SK-N-SH treated with all-trans-retinoic acid at 6 μM for 48 hours (cell line): ENCODE data around the gene BLVRB.
A peak's percentile ranks its signal among the peaks of the same experiment; 100 is the strongest.

Experiments used
- ATAC-seq: fragments of 200-7000 bp; cut with Tn5 transposase; 3 replicates; pipeline ENCODE4 v1.9.1; 2020; ENCODE audit warnings: mild to moderate bottlenecking, moderate library complexity
- BACH2 ChIP-seq: fragments of 250-450 bp; sonication (Bioruptor Pico); IDR thresholded peaks from 2 replicates; pipeline ENCODE4 v1.9.0; 2021; ENCODE audit warnings: mild to moderate bottlenecking, borderline replicate concordance
- CSDC2 ChIP-seq: fragments of 250-450 bp; sonication (Bioruptor Pico); IDR thresholded peaks from 2 replicates; pipeline ENCODE4 v1.5.0; 2020; ENCODE audit warnings: mild to moderate bottlenecking, moderate library complexity
- ESRRG ChIP-seq: fragments of 250-450 bp; sonication (Bioruptor Pico); IDR thresholded peaks from 2 replicates; pipeline ENCODE4 v1.6.1; 2021; ENCODE audit warnings: mild to moderate bottlenecking
- GLIS3 ChIP-seq: fragments of 250-450 bp; sonication (Bioruptor Pico); IDR thresholded peaks from 2 replicates; pipeline ENCODE4 v1.5.0; 2020; ENCODE audit warnings: mild to moderate bottlenecking, moderate library complexity
- ISL1 ChIP-seq: fragments of 250-450 bp; sonication (Bioruptor Pico); IDR thresholded peaks from 2 replicates; pipeline ENCODE4 v2.1.2; 2022; ENCODE audit warnings: mild to moderate bottlenecking, moderate library complexity
- OSR1 ChIP-seq: fragments of 250-450 bp; sonication (Bioruptor Pico); IDR thresholded peaks from 2 replicates; pipeline ENCODE4 v1.8.0; 2022; ENCODE audit warnings: moderate library complexity, mild to moderate bottlenecking, inconsistent platforms
- PPARA ChIP-seq: fragments of 250-450 bp; sonication (Bioruptor Pico); IDR thresholded peaks from 2 replicates; pipeline ENCODE4 v1.5.0; 2020; ENCODE audit warnings: mild to moderate bottlenecking, borderline replicate concordance
- RARB ChIP-seq: fragments of 250-450 bp; sonication (Bioruptor Pico); IDR thresholded peaks from 2 replicates; pipeline ENCODE4 v1.8.0; 2021; ENCODE audit warnings: mild to moderate bottlenecking, moderate library complexity
- SNAI2 ChIP-seq: fragments of 250-450 bp; sonication (Bioruptor Pico); IDR thresholded peaks from 2 replicates; pipeline ENCODE4 v1.5.0; 2020; ENCODE audit warnings: mild to moderate bottlenecking, moderate library complexity
- TCF4 ChIP-seq: fragments of 250-450 bp; sonication (Bioruptor Pico); IDR thresholded peaks from 2 replicates; pipeline ENCODE4 v1.8.0; 2021; ENCODE audit warnings: mild to moderate bottlenecking, moderate library complexity, borderline replicate concordance
- TOX ChIP-seq: fragments of 250-450 bp; sonication (Bioruptor Pico); IDR thresholded peaks from 2 replicates; pipeline ENCODE4 v1.8.0; 2021; ENCODE audit warnings: mild to moderate bottlenecking, moderate library complexity, borderline replicate concordance
- ZC3H10 ChIP-seq: fragments of 250-450 bp; sonication (Bioruptor Pico); IDR thresholded peaks from 2 replicates; pipeline ENCODE4 v1.5.1; 2021; ENCODE audit warnings: mild to moderate bottlenecking, moderate library complexity
- ZFP3 ChIP-seq: fragments of 250-450 bp; sonication (Bioruptor Pico); IDR thresholded peaks from 2 replicates; pipeline ENCODE4 v1.5.0; 2020; ENCODE audit warnings: mild to moderate bottlenecking, moderate library complexity
- ZFP30 ChIP-seq: fragments of 450-650 bp; formaldehyde crosslinking; IDR thresholded peaks from 2 replicates; pipeline ENCODE4 v1.5.0; 2022; ENCODE audit warnings: mild to moderate bottlenecking, moderate library complexity
- ZNF565 ChIP-seq: fragments of 450-650 bp; formaldehyde crosslinking; conservative IDR thresholded peaks from 2 replicates; pipeline ENCODE4 v1.5.0; 2020; ENCODE audit warnings: low read depth, mild to moderate bottlenecking, moderate library complexity
- ZNF70 ChIP-seq: fragments of 450-650 bp; formaldehyde crosslinking; IDR thresholded peaks from 2 replicates; pipeline ENCODE4 v1.5.0; 2020; ENCODE audit warnings: mild to moderate bottlenecking, moderate library complexity
- ZNF8 ChIP-seq: fragments of 450-650 bp; formaldehyde crosslinking; IDR thresholded peaks from 2 replicates; pipeline ENCODE4 v1.5.0; 2020; ENCODE audit warnings: mild to moderate bottlenecking, moderate library complexity
- TF ChIP-seq, protein P1 (sequence below): fragments of 250-450 bp; sonication (Bioruptor Pico); IDR thresholded peaks from 2 replicates; pipeline ENCODE4 v1.5.0; 2020; ENCODE audit warnings: mild to moderate bottlenecking, moderate library complexity
- TF ChIP-seq, protein P2 (sequence below): fragments of 250-450 bp; sonication (Bioruptor Pico); IDR thresholded peaks from 2 replicates; pipeline ENCODE4 v1.8.0; 2021; ENCODE audit warnings: low read depth, mild to moderate bottlenecking, moderate library complexity, borderline replicate concordance
- TF ChIP-seq, protein P3 (sequence below): fragments of 250-450 bp; sonication (Bioruptor Pico); IDR thresholded peaks from 2 replicates; pipeline ENCODE4 v1.8.0; 2020; ENCODE audit warnings: mild to moderate bottlenecking, moderate library complexity, borderline replicate concordance

Gene BLVRB

DNA sequence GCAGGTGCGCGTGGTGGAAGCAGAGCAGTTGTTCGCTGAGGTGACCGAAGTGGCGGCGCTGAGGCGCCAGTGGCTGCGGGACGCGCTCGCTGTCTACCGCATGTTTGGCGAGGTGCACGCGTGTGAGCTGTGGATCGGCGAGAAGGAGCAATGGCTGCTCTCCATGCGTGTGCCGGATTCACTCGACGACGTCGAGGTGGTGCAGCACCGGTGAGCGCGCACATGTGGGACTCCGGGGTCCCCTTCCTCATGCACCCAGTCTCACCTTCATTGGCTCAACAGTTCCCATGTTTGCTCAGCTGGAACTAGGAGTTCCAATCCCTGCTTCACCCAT lies 47.8 kb upstream of the BLVRB start (continued):
- no peak for TF ChIP-seq CSDC2 (CRISPR knock-in tag)
- TF ChIP-seq BACH2 = no peak
- TF ChIP-seq TCF4 = no peak
- no peak for TF ChIP-seq ISL1 (CRISPR knock-in tag)
- TF ChIP-seq ZNF8 (CRISPR knock-in tag) = no peak

DNA sequence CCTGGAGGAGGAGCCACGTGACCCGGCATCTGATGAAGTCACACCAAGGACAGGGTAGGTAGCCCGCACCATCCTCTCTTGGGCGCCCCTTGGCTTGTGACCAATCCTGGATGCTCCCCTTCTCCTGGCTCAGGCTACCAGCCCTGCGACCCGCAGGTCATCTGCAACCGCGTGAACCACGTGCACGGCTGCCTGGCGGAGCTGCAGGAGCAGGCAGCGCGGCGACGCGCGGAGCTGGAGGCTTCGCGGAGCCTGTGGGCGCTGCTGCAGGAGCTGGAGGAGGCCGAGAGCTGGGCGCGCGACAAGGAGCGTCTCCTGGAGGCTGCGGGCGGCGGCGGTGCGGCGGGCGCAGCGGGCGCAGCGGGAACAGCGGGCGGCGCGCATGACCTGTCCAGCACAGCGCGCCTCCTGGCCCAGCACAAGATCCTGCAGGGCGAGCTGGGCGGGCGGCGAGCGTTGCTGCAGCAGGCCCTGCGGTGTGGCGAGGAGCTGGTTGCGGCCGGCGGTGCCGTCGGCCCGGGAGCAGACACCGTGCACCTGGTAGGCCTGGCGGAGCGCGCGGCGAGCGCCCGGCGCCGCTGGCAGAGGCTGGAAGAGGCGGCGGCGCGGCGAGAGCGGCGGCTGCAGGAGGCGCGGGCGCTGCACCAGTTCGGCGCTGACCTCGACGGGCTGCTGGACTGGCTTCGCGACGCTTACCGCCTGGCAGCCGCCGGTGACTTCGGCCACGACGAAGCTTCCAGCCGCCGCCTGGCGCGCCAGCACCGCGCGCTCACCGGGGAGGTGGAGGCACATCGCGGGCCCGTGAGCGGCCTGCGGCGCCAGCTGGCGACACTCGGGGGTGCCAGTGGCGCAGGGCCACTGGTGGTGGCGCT lies 47.2 kb upstream of the BLVRB start:
- no peak for TF ChIP-seq ZFP3
- TF ChIP-seq PPARA (CRISPR knock-in tag) = no peak
- TF ChIP-seq, protein P1, sequence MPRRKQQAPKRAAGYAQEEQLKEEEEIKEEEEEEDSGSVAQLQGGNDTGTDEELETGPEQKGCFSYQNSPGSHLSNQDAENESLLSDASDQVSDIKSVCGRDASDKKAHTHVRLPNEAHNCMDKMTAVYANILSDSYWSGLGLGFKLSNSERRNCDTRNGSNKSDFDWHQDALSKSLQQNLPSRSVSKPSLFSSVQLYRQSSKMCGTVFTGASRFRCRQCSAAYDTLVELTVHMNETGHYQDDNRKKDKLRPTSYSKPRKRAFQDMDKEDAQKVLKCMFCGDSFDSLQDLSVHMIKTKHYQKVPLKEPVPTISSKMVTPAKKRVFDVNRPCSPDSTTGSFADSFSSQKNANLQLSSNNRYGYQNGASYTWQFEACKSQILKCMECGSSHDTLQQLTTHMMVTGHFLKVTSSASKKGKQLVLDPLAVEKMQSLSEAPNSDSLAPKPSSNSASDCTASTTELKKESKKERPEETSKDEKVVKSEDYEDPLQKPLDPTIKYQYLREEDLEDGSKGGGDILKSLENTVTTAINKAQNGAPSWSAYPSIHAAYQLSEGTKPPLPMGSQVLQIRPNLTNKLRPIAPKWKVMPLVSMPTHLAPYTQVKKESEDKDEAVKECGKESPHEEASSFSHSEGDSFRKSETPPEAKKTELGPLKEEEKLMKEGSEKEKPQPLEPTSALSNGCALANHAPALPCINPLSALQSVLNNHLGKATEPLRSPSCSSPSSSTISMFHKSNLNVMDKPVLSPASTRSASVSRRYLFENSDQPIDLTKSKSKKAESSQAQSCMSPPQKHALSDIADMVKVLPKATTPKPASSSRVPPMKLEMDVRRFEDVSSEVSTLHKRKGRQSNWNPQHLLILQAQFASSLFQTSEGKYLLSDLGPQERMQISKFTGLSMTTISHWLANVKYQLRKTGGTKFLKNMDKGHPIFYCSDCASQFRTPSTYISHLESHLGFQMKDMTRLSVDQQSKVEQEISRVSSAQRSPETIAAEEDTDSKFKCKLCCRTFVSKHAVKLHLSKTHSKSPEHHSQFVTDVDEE (CRISPR knock-in tag) = no peak
- TF ChIP-seq RARB (CRISPR knock-in tag) = no peak
- TF ChIP-seq, protein P2, sequence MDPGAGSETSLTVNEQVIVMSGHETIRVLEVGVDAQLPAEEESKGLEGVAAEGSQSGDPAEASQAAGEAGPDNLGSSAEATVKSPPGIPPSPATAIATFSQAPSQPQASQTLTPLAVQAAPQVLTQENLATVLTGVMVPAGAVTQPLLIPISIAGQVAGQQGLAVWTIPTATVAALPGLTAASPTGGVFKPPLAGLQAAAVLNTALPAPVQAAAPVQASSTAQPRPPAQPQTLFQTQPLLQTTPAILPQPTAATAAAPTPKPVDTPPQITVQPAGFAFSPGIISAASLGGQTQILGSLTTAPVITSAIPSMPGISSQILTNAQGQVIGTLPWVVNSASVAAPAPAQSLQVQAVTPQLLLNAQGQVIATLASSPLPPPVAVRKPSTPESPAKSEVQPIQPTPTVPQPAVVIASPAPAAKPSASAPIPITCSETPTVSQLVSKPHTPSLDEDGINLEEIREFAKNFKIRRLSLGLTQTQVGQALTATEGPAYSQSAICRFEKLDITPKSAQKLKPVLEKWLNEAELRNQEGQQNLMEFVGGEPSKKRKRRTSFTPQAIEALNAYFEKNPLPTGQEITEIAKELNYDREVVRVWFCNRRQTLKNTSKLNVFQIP (CRISPR knock-in tag) = no peak
- no peak for TF ChIP-seq ZNF70
- TF ChIP-seq TCF4 = no peak
- TF ChIP-seq SNAI2 = no peak
- no peak for TF ChIP-seq ZNF8 (CRISPR knock-in tag)
- TF ChIP-seq, protein P3, sequence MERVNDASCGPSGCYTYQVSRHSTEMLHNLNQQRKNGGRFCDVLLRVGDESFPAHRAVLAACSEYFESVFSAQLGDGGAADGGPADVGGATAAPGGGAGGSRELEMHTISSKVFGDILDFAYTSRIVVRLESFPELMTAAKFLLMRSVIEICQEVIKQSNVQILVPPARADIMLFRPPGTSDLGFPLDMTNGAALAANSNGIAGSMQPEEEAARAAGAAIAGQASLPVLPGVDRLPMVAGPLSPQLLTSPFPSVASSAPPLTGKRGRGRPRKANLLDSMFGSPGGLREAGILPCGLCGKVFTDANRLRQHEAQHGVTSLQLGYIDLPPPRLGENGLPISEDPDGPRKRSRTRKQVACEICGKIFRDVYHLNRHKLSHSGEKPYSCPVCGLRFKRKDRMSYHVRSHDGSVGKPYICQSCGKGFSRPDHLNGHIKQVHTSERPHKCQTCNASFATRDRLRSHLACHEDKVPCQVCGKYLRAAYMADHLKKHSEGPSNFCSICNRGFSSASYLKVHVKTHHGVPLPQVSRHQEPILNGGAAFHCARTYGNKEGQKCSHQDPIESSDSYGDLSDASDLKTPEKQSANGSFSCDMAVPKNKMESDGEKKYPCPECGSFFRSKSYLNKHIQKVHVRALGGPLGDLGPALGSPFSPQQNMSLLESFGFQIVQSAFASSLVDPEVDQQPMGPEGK (CRISPR knock-in tag) = no peak
- no peak for TF ChIP-seq CSDC2 (CRISPR knock-in tag)
- peak; percentile 49 for ATAC-seq

DNA sequence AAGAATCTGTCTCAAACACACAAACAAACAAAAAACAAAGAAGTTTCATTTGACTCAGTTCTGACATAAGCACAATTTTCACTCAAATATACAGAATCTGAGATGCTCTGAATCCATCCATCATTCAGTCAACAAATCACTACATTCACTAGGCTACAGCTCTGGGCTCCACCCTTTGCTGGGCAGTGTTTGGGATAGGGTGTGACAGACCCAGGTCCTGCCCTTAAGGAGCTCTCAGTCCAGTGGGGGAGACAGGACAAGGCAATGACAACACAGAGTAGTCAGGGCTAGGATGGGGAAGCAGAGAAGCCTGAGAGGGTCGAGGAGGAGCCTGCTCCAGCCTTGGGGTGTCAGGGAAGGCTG lies 46.5 kb upstream of the BLVRB start:
- no peak for ATAC-seq
- TF ChIP-seq SNAI2 (no peak), CSDC2 (CRISPR knock-in tag) (no peak), OSR1 (no peak), ZNF70 (no peak), ZNF565 (CRISPR knock-in tag) (no peak), ZFP30 (CRISPR knock-in tag) (no peak), ISL1 (CRISPR knock-in tag) (no peak), TCF4 (no peak)
- TF ChIP-seq, protein P2 (CRISPR knock-in tag) = no peak

DNA sequence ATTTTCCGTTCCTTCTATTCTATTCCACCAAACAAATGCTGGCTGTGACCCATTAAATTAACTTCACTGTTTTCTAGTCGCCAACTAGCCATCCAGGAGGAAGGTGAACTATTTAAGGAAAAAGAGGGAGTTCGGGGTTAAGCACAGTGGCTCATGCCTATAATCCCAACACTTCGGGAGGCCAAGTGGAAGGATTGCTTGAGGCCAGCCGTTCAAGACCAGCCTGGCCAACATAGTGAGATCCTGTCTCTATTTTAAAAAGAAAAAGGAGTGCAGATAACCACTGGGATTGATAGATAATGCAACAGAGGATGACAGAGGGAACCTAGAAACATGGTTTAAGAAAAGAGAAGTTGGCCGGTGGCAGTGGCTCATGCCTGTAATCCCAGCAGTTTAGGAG lies 45.9 kb upstream of the BLVRB start:
- ATAC-seq = no peak

More for the DNA sequence above, 45.9 kb upstream of the BLVRB start:
- TF ChIP-seq TOX (CRISPR knock-in tag) (no peak), ZFP30 (CRISPR knock-in tag) (no peak), ZC3H10 (CRISPR knock-in tag) (no peak), BACH2 (no peak), GLIS3 (CRISPR knock-in tag) (no peak), PPARA (CRISPR knock-in tag) (no peak), ZNF70 (no peak), RARB (CRISPR knock-in tag) (no peak), ESRRG (CRISPR knock-in tag) (no peak)
- TF ChIP-seq, protein P3 (CRISPR knock-in tag) = no peak
